Measurements from ENCODE around the gene MOXD1. TPM values are rescaled to one million over a fixed set of nuclear protein-coding genes. Genes with fewer than 3 reads are reported as not detected.

The MOXD1 gene
- total RNA-seq, 1 experiment from 2014 or later = 1.0 TPM

DNA sequence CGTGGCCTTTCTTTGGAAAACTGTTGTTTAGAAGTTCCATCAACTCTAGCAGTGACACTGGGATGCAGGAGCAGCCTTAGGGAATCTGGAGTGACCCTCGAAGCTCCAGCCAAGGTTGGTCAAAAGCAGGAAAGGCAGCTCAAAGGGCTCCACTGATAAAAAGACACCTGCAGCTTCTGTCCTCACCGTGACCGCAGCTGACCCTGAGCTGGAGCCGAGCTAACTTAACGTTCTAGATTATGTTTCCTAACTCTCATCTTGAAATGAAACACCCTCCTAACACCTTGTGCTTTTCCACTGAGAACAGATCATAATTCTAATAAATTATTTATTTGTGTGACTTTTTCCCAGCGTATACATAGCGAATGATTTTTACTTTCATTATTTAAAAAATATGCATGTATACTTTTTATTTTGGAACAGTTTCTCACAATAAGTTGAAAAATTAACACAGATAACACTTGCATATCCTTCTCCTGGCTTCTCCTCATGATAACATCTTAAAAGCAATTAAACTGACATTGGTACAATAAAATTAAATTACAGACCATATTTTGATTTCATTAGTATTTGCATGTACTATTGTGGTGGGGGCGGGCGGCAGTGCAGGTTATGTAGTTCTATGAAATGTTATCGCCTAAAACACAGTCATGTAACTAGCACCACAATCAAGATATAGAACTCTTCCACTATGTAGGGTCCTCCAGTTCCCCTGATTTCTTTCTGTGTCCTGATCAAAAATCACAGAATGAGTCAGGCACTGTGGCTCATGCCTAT is 116.1 kb downstream of the MOXD1 start:
- TF ChIP-seq POLR2A (IDR thresholded peaks at IDR 0.05; ENCODE audit: borderline replicate concordance, extremely low read depth, insufficient read depth, insufficient read length) (no peak), SP1 (IDR thresholded peaks at IDR 0.05; ENCODE audit: low read depth) (no peak), POLR2AphosphoS5 (IDR thresholded peaks at IDR 0.05; ENCODE audit: low read depth, low read length) (no peak), EZH2phosphoT487 (IDR thresholded peaks at IDR 0.05; ENCODE audit: borderline replicate concordance) (no peak), CBX3 (IDR thresholded peaks at IDR 0.05; ENCODE audit: low read depth) (no peak), ELF1 (IDR thresholded peaks at IDR 0.05; ENCODE audit: borderline replicate concordance, low read depth) (no peak), JUND (IDR thresholded peaks at IDR 0.05) (no peak), YY1 (IDR thresholded peaks at IDR 0.05; ENCODE audit: extremely low read depth, insufficient replicate concordance, low read depth, low read length) (no peak), EZH2 (IDR thresholded peaks at IDR 0.05) (no peak), SIN3A (IDR thresholded peaks at IDR 0.05; ENCODE audit: low read depth) (no peak), SRF (IDR thresholded peaks at IDR 0.05; ENCODE audit: low read depth) (no peak), ZFX (IDR thresholded peaks at IDR 0.05) (no peak), TCF7L2 (IDR thresholded peaks at IDR 0.05; ENCODE audit: borderline replicate concordance, extremely low read depth, insufficient read depth, insufficient read length) (no peak)
- TF ChIP-seq, protein P1, sequence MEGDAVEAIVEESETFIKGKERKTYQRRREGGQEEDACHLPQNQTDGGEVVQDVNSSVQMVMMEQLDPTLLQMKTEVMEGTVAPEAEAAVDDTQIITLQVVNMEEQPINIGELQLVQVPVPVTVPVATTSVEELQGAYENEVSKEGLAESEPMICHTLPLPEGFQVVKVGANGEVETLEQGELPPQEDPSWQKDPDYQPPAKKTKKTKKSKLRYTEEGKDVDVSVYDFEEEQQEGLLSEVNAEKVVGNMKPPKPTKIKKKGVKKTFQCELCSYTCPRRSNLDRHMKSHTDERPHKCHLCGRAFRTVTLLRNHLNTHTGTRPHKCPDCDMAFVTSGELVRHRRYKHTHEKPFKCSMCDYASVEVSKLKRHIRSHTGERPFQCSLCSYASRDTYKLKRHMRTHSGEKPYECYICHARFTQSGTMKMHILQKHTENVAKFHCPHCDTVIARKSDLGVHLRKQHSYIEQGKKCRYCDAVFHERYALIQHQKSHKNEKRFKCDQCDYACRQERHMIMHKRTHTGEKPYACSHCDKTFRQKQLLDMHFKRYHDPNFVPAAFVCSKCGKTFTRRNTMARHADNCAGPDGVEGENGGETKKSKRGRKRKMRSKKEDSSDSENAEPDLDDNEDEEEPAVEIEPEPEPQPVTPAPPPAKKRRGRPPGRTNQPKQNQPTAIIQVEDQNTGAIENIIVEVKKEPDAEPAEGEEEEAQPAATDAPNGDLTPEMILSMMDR (IDR thresholded peaks at IDR 0.05 in 2 of 3, conservative IDR thresholded peaks at IDR 0.05 in 1 of 3; ENCODE audit: borderline replicate concordance in 1 of 3, insufficient read depth in 1 of 3, low read depth in 2 of 3, low read length in 2 of 3) = no peak
- TF ChIP-seq, protein P2, sequence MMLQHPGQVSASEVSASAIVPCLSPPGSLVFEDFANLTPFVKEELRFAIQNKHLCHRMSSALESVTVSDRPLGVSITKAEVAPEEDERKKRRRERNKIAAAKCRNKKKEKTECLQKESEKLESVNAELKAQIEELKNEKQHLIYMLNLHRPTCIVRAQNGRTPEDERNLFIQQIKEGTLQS (IDR thresholded peaks at IDR 0.05) = no peak
- TF ChIP-seq, protein P3, sequence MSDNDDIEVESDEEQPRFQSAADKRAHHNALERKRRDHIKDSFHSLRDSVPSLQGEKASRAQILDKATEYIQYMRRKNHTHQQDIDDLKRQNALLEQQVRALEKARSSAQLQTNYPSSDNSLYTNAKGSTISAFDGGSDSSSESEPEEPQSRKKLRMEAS (IDR thresholded peaks at IDR 0.05) = no peak
- TF ChIP-seq, protein P4, sequence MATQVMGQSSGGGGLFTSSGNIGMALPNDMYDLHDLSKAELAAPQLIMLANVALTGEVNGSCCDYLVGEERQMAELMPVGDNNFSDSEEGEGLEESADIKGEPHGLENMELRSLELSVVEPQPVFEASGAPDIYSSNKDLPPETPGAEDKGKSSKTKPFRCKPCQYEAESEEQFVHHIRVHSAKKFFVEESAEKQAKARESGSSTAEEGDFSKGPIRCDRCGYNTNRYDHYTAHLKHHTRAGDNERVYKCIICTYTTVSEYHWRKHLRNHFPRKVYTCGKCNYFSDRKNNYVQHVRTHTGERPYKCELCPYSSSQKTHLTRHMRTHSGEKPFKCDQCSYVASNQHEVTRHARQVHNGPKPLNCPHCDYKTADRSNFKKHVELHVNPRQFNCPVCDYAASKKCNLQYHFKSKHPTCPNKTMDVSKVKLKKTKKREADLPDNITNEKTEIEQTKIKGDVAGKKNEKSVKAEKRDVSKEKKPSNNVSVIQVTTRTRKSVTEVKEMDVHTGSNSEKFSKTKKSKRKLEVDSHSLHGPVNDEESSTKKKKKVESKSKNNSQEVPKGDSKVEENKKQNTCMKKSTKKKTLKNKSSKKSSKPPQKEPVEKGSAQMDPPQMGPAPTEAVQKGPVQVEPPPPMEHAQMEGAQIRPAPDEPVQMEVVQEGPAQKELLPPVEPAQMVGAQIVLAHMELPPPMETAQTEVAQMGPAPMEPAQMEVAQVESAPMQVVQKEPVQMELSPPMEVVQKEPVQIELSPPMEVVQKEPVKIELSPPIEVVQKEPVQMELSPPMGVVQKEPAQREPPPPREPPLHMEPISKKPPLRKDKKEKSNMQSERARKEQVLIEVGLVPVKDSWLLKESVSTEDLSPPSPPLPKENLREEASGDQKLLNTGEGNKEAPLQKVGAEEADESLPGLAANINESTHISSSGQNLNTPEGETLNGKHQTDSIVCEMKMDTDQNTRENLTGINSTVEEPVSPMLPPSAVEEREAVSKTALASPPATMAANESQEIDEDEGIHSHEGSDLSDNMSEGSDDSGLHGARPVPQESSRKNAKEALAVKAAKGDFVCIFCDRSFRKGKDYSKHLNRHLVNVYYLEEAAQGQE (IDR thresholded peaks at IDR 0.05; ENCODE audit: low read depth) = no peak
- CTCF ChIA-PET = interaction anchor here (1.5 kb wide), 1 partner anchor 13 kb away, joined by 5 read pairs; no protein-coding TSS in a partner anchor
- no peak for ATAC-seq

More for the DNA sequence above, 116.1 kb downstream of the MOXD1 start:
- H3K4me3 ChIP-seq (replicated peaks in 1 of 2; ENCODE audit: low read depth in 1 of 2, low read length in 2 of 2) = no peak overlapping the region
- intact Hi-C loops (cut with micrococcal nuclease) = no loop called here
- H3K9me3 ChIP-seq (ENCODE audit: control insufficient read depth in 1 of 2, insufficient read depth in 1 of 2, low read depth in 1 of 2, low read length in 2 of 2) = no peaks in the 10 kb centered on the region
- H3K9me2 ChIP-seq (ENCODE audit: insufficient read depth) = no peaks in the 10 kb centered on the region
- H4K20me1 ChIP-seq (ENCODE audit: insufficient read depth) = no peaks in the 10 kb centered on the region
- H3K79me2 ChIP-seq (ENCODE audit: insufficient read depth, low read length) = no peaks in the 10 kb centered on the region
- no peaks in the 10 kb centered on the region for H3K27me3 ChIP-seq (ENCODE audit: insufficient read depth, low read length)
- no peak overlapping the region for H3K27ac ChIP-seq (ENCODE audit: low read depth, low read length)
- no peaks in the 10 kb centered on the region for H3K36me3 ChIP-seq (ENCODE audit: control insufficient read depth in 1 of 2, insufficient read depth in 2 of 2, low read length in 2 of 2)
- POLR2A ChIA-PET = no interaction called here
- no peak overlapping the region for H3K4me2 ChIP-seq (ENCODE audit: low read length)
- no peak overlapping the region for H2AFZ ChIP-seq (ENCODE audit: low read depth, low read length, poor library complexity, severe bottlenecking)
- RAD21 ChIA-PET (ENCODE audit: low non-redundant PET in 1 of 2, low total read pairs in 2 of 2, uncharacterized antibody in 2 of 2, unreplicated experiment in 2 of 2) = no interaction called here
- DNase-seq (ENCODE audit: low read depth, low spot score) = no peak
- no TSS peak for BruUV-seq (replicated peaks)
- H3K4me1 ChIP-seq (ENCODE audit: control insufficient read depth in 1 of 2, insufficient read depth in 2 of 2, low read length in 2 of 2) = no peaks in the 10 kb centered on the region
- no peak overlapping the region for H3K9ac ChIP-seq (ENCODE audit: low read length)

Measured in HCT116 (cell line).